NCI-H2227 treated with DMSO at 0.1 percent for 48 hours (cell line): Measurements from ENCODE around the gene MRPS6.

Source experiments
- DNase-seq: peaks from one replicate; lab custom pipeline; 2025; lab: John Stamatoyannopoulos, UW

The MRPS6 gene

DNA sequence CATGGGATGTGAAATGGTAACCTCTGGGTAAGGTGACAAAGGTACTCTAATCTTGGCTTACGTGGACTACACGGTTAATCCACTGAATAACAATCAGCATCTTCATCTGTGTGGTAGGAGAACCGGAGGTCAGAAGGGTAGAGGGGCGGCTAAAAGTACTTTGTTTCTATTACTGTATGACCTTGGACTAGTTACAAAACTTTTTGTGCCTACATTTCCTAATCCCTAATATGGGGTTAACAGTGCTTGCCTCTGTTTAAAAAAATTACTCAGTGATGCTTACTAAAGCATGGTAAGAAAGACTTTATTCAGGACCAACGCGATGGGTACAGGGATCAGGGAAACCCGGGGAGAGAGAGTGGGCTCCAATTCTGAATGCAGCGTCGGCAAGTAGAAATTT lies 1.7 kb upstream of the MRPS6 start:
- no peak for DNase-seq

DNA sequence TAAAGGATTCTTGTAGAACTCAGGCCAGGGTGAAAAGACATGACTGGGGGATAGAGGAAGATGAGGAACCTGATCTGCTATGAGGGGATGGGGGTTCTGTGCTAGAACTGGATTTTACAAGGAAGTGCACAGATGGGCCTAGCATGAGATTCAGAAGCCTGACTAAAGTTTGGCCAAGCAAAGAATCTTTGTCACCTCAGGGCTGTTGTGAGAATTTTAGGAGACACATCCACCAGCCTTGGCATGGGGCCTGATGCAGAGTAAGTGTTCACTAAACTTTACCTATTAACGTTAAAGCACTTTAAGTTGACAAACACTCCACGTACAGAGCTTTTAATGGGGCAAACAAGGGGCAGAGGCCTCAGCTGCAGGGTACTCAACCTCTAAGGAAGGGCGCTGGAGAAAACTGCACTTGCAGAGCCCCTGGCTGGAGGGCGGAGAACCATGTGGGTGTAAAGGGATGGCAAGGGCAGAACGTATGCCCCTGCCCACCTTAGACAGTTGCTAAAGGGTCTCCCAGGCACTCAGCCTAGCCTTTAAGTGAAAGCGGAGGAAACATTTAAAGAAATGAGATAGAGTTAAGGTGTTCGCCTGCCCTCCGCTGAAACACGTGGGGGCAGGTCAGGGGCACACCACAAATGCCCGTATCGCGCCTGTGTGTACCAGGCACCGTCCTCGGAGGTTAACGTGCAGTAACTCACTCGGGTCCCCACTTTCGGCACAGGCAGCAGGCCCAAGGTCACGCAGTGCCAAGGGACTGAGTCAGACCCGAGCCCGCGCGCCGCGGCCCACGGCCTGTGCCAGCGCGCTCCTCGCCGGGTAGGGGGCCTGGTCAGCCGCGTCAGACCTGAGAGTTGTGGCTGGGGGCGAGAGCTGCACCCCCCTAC lies 990 bp upstream of the MRPS6 start:
- peak; percentile 53 for DNase-seq

- DNase-seq: no peak
Observed at GRCh38 chr21:34073749-34074282, 438 bp downstream of the MRPS6 start.

- DNase-seq: peak; percentile 22
Observed at GRCh38 chr21:34074283-34075090, 1.1 kb downstream of the MRPS6 start.

DNA sequence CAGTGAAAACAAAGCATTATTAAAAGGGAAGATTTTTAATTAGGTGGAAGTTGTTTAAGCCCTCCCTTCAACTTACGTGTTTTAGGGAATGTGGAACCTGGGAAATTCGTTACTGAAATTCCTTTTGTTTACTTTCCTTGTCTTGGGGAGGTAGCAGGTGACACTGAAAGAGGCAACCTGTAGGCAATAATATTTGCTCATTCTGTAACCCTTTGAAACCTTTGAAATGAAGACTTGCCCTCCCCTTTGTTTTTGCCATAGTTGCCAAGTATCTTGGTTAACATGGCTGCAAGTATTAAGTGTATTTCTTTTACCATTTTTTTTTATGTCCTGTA lies 1.7 kb downstream of the MRPS6 start:
- DNase-seq: no peak

- DNase-seq: no peak
Observed at GRCh38 chr21:34075760-34076660, 2.6 kb downstream of the MRPS6 start.

DNA sequence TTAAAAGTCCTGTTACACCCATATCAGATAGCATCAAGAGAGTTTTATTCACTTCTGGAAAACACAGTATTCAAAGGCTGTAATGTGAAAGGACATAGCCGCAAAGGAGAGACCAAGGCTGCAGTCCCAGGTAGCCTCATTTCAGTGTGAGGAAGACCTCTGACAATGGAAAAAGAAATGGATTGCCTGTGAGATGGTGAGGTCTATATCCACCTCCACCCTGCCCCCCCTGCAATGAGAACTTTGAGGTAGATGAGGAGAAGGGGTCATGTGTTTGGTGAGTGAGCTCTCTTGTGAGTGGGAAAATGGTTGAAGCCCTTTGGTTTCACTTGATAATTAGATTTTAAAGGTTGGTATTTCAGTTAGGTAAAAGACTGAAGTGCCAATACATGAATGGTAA lies 3.5 kb downstream of the MRPS6 start:
- no peak for DNase-seq

DNA sequence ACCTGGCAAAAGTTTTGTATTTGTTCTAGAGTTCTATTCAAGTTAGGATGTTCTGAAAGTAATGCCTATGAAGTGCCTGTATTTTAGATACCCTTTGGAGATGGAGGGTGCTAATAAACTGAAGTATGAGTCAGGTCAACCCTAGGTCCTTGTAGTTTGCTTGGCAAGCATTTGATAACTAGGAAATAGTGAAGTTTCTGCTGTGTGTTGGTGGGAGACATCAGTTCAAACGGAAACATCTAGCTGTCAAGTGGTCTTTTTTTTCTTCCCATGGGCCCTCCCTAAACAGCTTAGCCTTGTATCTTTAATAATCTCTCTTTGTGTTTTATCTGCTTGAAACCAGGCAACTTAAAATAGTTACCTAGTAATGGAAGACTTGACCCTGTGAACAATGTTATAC lies 4.5 kb downstream of the MRPS6 start:
- no peak for DNase-seq

DNA sequence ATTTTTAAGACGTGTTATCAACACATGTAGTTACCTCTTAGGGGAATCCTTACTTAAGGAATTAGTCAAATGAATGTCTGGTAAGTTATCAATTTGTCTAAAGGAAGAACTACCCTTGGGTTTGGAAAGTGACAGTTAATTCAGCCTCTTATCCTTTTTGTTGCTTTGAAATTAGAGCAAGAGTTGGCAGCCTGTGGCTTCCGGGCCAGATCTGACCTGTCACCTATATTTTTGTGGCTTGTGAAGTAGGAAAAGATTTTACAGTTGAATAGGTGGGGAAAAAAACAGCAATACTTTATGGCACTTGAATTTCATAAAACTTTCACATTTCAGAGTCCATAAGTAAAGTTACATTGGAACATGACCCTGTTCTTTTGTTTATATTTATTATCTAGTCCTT lies 5.5 kb downstream of the MRPS6 start:
- DNase-seq: no peak

DNA sequence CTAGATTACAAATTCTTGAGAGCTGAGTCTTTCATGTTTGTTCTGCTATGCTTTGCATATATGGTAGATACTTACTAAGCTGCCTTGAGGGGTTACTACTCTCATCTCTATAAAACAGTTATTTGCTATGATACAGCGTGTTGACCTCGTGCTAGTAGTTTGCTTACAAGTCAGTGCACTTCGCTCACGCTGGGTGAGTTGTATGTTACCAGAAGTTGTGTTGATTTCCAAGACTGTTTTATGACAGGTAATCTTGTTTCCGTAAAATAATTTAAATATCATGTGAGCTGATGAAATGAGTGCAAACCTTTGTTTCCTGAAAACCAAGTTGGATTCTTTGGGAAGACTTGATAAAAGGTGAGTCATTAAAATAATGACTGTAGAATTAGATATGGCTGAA lies 7.3 kb downstream of the MRPS6 start:
- no peak for DNase-seq

GRCh38 chr21:34082769-34083168 lies 9.4 kb downstream of the MRPS6 start:
- DNase-seq: no peak

GRCh38 chr21:34083357-34083756 lies 10.0 kb downstream of the MRPS6 start:
- DNase-seq: no peak

- no peak for DNase-seq
Observed at GRCh38 chr21:34085129-34085528, 11.8 kb downstream of the MRPS6 start.

DNA sequence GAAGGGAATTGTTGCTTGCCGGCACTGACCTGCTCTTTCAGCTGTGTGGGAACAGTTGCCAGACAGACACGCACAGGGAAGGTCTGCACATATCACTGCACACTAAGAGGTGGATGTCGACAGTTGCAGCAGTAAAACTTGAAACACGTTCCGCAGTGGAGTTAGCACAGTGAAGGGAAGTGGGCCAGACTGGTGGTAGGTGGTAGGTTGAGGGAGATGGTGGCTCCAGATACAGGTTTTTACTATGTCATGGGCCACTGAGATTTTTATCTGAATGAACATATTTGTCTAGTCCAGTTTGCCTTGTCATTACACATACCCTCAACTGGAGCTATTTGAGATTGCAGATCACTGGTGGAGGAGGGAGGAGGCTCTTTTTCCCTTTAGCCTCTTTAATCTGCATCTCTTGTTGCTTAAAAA lies 13.5 kb downstream of the MRPS6 start:
- DNase-seq: no peak

- no peak for DNase-seq
Observed at GRCh38 chr21:34088752-34089151, 15.4 kb downstream of the MRPS6 start.

DNA sequence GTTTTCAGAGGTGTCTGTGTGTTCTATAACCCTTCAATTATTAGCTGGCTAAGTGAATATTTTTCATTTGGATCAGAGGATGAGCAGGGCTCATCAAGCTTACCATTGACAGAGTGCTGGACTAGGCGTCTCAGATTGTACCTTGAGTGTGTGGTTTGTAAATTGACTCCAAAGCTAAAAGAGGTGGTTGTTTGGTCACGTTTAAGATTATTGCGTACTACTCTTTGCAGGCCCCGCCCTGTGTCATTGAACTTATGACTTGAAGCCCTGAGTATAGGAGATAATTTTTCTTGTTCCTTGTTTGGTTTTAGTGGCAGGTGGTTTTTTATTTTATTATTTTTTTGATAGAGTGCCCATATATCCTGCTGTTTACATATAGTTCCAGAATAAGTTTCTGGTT lies 17.7 kb downstream of the MRPS6 start:
- DNase-seq: no peak

GRCh38 chr21:34091607-34092006 lies 18.2 kb downstream of the MRPS6 start:
- DNase-seq: no peak

GRCh38 chr21:34092262-34092921 lies 19.0 kb downstream of the MRPS6 start:
- no peak for DNase-seq

DNA sequence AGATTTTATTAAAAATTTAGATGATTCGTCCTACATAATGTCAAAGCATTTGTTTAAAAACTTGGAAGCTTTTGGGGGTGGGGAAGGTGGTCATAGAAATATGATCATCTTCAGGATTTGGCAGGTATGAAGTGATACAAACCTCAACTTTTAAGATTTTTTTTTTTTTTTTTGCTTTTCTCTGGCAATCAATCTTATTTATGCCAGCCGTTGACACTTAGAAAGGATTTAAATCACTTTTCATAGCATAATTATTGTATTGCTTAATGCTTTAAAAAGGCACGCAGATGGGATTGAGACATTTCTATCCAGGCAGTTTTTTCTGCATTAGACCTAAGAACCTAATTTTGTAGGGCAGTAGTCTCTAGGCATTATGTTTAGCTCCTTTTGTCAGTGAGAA lies 19.7 kb downstream of the MRPS6 start:
- no peak for DNase-seq

DNA sequence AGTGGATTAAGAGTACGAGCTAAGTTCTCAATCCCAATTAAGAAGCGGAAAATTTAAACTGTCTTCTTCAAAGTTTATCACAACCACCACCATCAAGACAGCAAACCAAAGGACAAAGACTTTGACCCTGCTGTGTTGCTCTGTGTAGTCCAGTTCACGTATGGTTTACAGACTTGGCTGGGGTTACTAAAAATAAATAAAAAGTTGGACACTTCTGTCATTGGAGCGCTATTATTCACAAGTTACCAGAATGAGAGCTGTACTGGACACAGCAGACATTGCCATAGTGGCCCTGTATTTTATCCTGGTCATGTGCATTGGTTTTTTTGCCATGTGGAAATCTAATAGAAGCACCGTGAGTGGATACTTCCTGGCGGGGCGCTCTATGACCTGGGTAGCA lies 21.6 kb downstream of the MRPS6 start:
- DNase-seq: no peak

DNA sequence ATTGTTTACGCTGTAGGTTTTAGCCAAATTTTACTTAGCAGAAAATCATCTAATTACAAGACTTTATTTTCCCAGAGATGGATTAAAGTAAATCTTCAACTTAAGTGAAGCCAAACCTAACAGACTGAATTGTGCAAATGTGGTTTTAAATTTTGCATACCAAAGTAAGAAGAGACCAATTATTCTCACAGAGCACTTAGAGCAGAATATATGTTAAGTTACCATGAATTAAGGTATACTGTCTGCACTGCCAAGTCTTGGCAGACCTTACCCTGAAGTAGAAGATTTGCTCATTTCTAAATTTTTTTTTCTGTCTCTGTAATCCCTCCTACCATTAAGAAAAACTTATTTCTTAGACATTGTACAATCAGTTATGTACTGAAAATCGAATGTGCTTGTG lies 24.1 kb downstream of the MRPS6 start:
- DNase-seq: no peak

DNA sequence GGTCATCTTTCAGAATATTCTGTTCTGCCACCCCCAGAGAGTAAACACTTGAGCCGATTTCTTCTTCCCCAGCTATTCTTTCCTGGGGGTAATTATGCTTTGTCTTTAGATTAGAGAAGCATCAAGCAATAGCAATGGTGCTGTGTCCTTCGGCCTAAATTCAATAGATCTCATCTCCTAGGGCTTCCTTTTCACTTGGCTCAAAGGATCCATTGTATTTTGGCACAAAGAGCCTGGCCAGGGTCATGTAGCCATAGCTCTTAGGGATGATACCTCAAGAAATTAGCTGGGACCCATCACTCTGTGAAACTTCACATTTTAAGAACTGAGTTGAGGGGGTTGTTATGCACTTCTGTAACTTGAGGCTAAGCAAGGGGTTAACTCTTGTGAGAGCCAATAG lies 27.0 kb downstream of the MRPS6 start:
- DNase-seq: no peak
